HG03060 (cell line): ENCODE measurements around the gene SMPD1.

ENCODE experiments used
- ATAC-seq: cut with Tn5 transposase; IDR thresholded peaks from one replicate; pipeline ENCODE4 v1.9.1; 2021; ENCODE audit warnings: low read depth, moderate number of reproducible peaks; ENCODE audit not compliant: unreplicated experiment

Gene SMPD1

GRCh38 chr11:6410695-6411430 is 20.6 kb downstream of the SMPD1 start:
- no peak for ATAC-seq

GRCh38 chr11:6411594-6412031 is 21.3 kb downstream of the SMPD1 start:
- ATAC-seq, result no peak

GRCh38 chr11:6413791-6414201 is 23.5 kb downstream of the SMPD1 start:
- no peak for ATAC-seq

- ATAC-seq, result peak; percentile 57
These were observed 24.6 kb downstream of the SMPD1 start for GRCh38 chr11:6414874-6415328.

GRCh38 chr11:6415797-6416196 is 25.5 kb downstream of the SMPD1 start:
- no peak for ATAC-seq

GRCh38 chr11:6417907-6418556 is 27.8 kb downstream of the SMPD1 start:
- ATAC-seq, result no peak

GRCh38 chr11:6418557-6419008 is 28.3 kb downstream of the SMPD1 start:
- no peak for ATAC-seq

GRCh38 chr11:6419009-6419631 is 28.8 kb downstream of the SMPD1 start, which contains the start of gene APBB1:
Gene APBB1, minus strand, starts transcription at chr11:6419094. Its CDS starts 7,747 bp downstream, at chr11:6411347.
- ATAC-seq, result no peak

GRCh38 chr11:6420677-6421076 is 30.4 kb downstream of the SMPD1 start:
- ATAC-seq, result no peak

GRCh38 chr11:6427516-6427915 is 37.2 kb downstream of the SMPD1 start:
- ATAC-seq, result no peak

- no peak for ATAC-seq
These were observed 41.6 kb downstream of the SMPD1 start for GRCh38 chr11:6431861-6432260.

GRCh38 chr11:6433998-6434660 is 43.9 kb downstream of the SMPD1 start:
- ATAC-seq, result peak; percentile 38

GRCh38 chr11:6437423-6437822 is 47.1 kb downstream of the SMPD1 start:
- no peak for ATAC-seq

- ATAC-seq, result no peak
These were observed 47.7 kb downstream of the SMPD1 start for GRCh38 chr11:6437993-6438392.

GRCh38 chr11:6438979-6439571 is 48.8 kb downstream of the SMPD1 start:
- no peak for ATAC-seq

GRCh38 chr11:6440906-6441358 is 50.7 kb downstream of the SMPD1 start, which contains the start of gene HPX:
Gene HPX, minus strand, starts transcription at chr11:6440987. Its CDS starts 24 bp downstream, at chr11:6440963.
- ATAC-seq, result no peak

GRCh38 chr11:6442441-6442840 is 52.2 kb downstream of the SMPD1 start:
- ATAC-seq, result no peak

- ATAC-seq, result no peak
These were observed 53.2 kb downstream of the SMPD1 start for GRCh38 chr11:6443269-6444003.
